ENCODE data around the gene GOLGA8N. TPM values are rescaled to one million over a fixed set of nuclear protein-coding genes. Genes with fewer than 3 reads are reported as not detected.
"Not testable (repeated sequence)": the region's sequence is repeated elsewhere in the genome, so short reads cannot be mapped to it uniquely, and the experiment has no call there.

The GOLGA8N gene
- total RNA-seq, 1 donor from 2014 or later = 3.0 TPM

DNA sequence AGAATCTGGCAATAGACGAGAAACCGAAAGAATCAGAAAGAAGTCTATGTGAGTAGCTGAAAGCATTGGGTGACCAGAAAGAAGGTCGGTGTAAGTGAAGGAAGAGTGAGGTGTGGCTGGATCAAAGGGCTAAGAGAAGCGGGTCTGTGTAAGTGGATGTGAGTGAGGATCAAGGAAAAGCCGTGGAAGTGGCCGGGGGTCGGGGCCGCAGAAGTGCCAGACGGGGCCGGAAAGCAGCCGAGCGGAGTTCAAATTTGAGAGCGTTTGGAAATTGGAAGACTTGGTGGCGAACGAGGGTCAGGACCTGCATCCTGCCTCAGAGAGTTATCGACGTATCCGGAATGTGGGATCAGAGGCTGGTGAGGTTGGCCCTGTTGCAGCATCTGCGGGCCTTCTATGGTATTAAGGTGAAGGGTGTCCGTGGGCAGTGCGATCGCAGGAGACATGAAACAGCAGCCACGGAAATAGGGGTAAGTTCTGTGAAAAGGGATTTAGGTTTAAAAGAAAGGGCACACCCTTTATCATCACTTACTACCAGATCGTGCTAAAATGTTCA lies 22.7 kb downstream of the GOLGA8N start:
- peak overlapping the region; percentile 81 for H3K27ac Mint-ChIP-seq (ENCODE audit: unreplicated experiment)
- not testable (repeated sequence) for H3K36me3 ChIP-seq (ENCODE audit: insufficient read depth, low read length); FAIRE-seq; DNase-seq (ENCODE audit: low read depth); H3K27me3 Mint-ChIP-seq (ENCODE audit: low read depth, unreplicated experiment); H3K4me1 ChIP-seq (ENCODE audit: insufficient read depth, low read length); H3K27me3 ChIP-seq (ENCODE audit: insufficient read depth, low read length); H3K36me3 Mint-ChIP-seq (ENCODE audit: low read depth, unreplicated experiment); H3K9me3 ChIP-seq (ENCODE audit: insufficient read depth, low read depth, low read length); H3K9me3 Mint-ChIP-seq (ENCODE audit: unreplicated experiment); H3K4me1 Mint-ChIP-seq (ENCODE audit: low read depth, unreplicated experiment); H4K20me1 ChIP-seq (ENCODE audit: insufficient read depth, low read length)
- Histone ChIP-seq H3K79me2 (ENCODE audit: insufficient read depth, low read length) (peaks cover 47% of the 10 kb centered on the region), H2AFZ (ENCODE audit: low read depth, low read length) (peak overlapping the region; percentile 67), H3K4me3 (ENCODE audit: insufficient read depth, low read depth, low read length) (peak overlapping the region; percentile 89), H3K4me2 (ENCODE audit: low read length) (peak overlapping the region; percentile 90), H3K9ac (ENCODE audit: low read length) (peak overlapping the region; percentile 88), H3K27ac (ENCODE audit: low read depth, low read length) (peak overlapping the region; percentile 66)
- peak overlapping the region; percentile 99 for H3K4me3 Mint-ChIP-seq (ENCODE audit: unreplicated experiment)

DNA sequence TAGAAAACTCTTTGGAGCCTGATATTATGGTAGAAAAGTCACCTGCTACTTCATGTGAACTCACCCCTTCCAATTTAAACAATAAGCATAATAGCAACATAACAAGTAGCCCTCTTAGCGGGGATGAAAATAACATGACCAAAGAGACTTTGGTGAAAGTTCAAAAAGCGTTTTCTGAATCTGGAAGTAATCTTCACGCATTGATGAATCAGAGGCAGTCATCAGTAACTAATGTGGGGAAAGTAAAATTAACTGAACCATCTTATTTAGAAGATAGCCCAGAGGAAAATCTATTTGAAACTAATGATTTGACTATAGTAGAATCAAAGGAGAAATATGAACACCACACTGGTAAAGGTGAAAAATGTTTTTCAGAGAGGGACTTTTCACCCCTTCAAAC lies 43.2 kb downstream of the GOLGA8N start:
- no peak for FAIRE-seq
- DNase-seq (ENCODE audit: low read depth) = peak; percentile 21

DNA sequence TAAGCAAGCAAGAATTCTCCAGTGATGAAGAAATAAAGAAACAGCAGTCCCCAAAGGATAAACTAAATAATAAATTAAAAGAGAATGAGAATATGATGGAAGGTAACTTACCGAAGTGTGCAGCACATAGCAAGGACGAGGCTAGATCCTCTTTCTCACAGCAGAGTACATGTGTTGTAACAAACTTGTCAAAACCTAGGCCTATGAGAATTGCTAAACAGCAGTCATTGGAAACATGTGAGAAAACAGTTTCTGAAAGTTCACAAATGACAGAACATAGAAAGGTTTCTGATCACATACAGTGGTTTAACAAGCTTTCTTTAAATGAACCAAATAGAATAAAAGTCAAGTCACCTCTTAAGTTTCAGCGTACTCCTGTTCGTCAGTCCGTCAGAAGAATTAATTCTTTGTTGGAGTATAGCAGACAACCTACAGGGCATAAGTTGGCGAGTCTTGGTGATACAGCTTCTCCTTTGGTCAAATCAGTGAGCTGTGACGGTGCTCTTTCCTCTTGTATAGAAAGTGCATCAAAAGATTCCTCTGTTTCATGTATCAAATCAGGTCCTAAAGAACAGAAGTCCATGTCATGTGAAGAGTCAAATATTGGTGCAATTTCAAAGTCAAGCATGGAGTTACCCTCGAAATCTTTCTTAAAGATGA lies 43.8 kb downstream of the GOLGA8N start:
- Histone ChIP-seq H3K4me1 (ENCODE audit: insufficient read depth, low read length) (peaks cover 4% of the 10 kb centered on the region), H3K9me3 (ENCODE audit: insufficient read depth, low read depth, low read length) (no peaks in the 10 kb centered on the region), H3K4me3 (ENCODE audit: insufficient read depth, low read depth, low read length) (no peak overlapping the region), H3K9ac (ENCODE audit: low read length) (no peak overlapping the region), H3K36me3 (ENCODE audit: insufficient read depth, low read length) (peaks cover 24% of the 10 kb centered on the region), H3K4me2 (ENCODE audit: low read length) (no peak overlapping the region), H3K27ac (ENCODE audit: low read depth, low read length) (no peak overlapping the region), H2AFZ (ENCODE audit: low read depth, low read length) (no peak overlapping the region), H3K27me3 (ENCODE audit: insufficient read depth, low read length) (no peaks in the 10 kb centered on the region), H4K20me1 (ENCODE audit: insufficient read depth, low read length) (no peaks in the 10 kb centered on the region), H3K79me2 (ENCODE audit: insufficient read depth, low read length) (peaks cover 5% of the 10 kb centered on the region)
- Mint-ChIP-seq H3K9me3 (ENCODE audit: unreplicated experiment) (no peaks in the 10 kb centered on the region), H3K36me3 (ENCODE audit: low read depth, unreplicated experiment) (peaks cover 2% of the 10 kb centered on the region), H3K27ac (ENCODE audit: unreplicated experiment) (no peak overlapping the region), H3K27me3 (ENCODE audit: low read depth, unreplicated experiment) (no peaks in the 10 kb centered on the region), H3K4me1 (ENCODE audit: low read depth, unreplicated experiment) (peaks cover 2% of the 10 kb centered on the region), H3K4me3 (ENCODE audit: unreplicated experiment) (no peak overlapping the region)
- DNase-seq (ENCODE audit: low read depth) (no peak), FAIRE-seq (no peak)
- TF ChIP-seq, protein P1, sequence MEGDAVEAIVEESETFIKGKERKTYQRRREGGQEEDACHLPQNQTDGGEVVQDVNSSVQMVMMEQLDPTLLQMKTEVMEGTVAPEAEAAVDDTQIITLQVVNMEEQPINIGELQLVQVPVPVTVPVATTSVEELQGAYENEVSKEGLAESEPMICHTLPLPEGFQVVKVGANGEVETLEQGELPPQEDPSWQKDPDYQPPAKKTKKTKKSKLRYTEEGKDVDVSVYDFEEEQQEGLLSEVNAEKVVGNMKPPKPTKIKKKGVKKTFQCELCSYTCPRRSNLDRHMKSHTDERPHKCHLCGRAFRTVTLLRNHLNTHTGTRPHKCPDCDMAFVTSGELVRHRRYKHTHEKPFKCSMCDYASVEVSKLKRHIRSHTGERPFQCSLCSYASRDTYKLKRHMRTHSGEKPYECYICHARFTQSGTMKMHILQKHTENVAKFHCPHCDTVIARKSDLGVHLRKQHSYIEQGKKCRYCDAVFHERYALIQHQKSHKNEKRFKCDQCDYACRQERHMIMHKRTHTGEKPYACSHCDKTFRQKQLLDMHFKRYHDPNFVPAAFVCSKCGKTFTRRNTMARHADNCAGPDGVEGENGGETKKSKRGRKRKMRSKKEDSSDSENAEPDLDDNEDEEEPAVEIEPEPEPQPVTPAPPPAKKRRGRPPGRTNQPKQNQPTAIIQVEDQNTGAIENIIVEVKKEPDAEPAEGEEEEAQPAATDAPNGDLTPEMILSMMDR (IDR thresholded peaks at IDR 0.05; ENCODE audit: insufficient read depth, low read depth, low read length) = no peak

More for the DNA sequence above, 43.2 kb downstream of the GOLGA8N start:
- Mint-ChIP-seq H3K27ac (ENCODE audit: unreplicated experiment) (no peak overlapping the region), H3K4me3 (ENCODE audit: unreplicated experiment) (no peak overlapping the region), H3K9me3 (ENCODE audit: unreplicated experiment) (no peaks in the 10 kb centered on the region), H3K36me3 (ENCODE audit: low read depth, unreplicated experiment) (peaks cover 2% of the 10 kb centered on the region), H3K27me3 (ENCODE audit: low read depth, unreplicated experiment) (no peaks in the 10 kb centered on the region), H3K4me1 (ENCODE audit: low read depth, unreplicated experiment) (peaks cover 2% of the 10 kb centered on the region)
- no peak overlapping the region for H3K27ac ChIP-seq (ENCODE audit: low read depth, low read length)
- H3K9me3 ChIP-seq (ENCODE audit: insufficient read depth, low read depth, low read length) = no peaks in the 10 kb centered on the region
- H3K4me1 ChIP-seq (ENCODE audit: insufficient read depth, low read length) = peaks cover under 1% of the 10 kb centered on the region
- peaks cover 5% of the 10 kb centered on the region for H3K79me2 ChIP-seq (ENCODE audit: insufficient read depth, low read length)
- H3K4me2 ChIP-seq (ENCODE audit: low read length) = no peak overlapping the region
- no peaks in the 10 kb centered on the region for H4K20me1 ChIP-seq (ENCODE audit: insufficient read depth, low read length)
- no peak overlapping the region for H3K9ac ChIP-seq (ENCODE audit: low read length)
- TF ChIP-seq EZH2 (IDR thresholded peaks at IDR 0.05; ENCODE audit: insufficient read depth, low read length) = no peak
- TF ChIP-seq, protein P1 (IDR thresholded peaks at IDR 0.05; ENCODE audit: insufficient read depth, low read depth, low read length) = no peak
- H2AFZ ChIP-seq (ENCODE audit: low read depth, low read length) = no peak overlapping the region
- H3K27me3 ChIP-seq (ENCODE audit: insufficient read depth, low read length) = no peaks in the 10 kb centered on the region
- H3K36me3 ChIP-seq (ENCODE audit: insufficient read depth, low read length) = peaks cover 24% of the 10 kb centered on the region
- H3K4me3 ChIP-seq (ENCODE audit: insufficient read depth, low read depth, low read length) = no peak overlapping the region

Data from astrocyte (in vitro differentiated cells and primary cell).